ENCODE results near the gene DHX30.

GRCh38 chr3:47882338-47882737 lies 79.4 kb downstream of the DHX30 start:
- TF ChIP-seq CTCF (conservative IDR thresholded peaks at IDR 0.05 in 1 of 2, IDR thresholded peaks at IDR 0.05 in 1 of 2; ENCODE audit: low read depth in 1 of 2, low read length in 2 of 2) (no peak), EZH2 (IDR thresholded peaks at IDR 0.05; ENCODE audit: low read length, missing control alignments) (no peak)

Data from fibroblast of lung (primary cell).